ENCODE data around the gene DSC1. TPM values are rescaled to one million over a fixed set of nuclear protein-coding genes. Genes with fewer than 3 reads are reported as not detected.

Gene DSC1
- total and polyA plus RNA-seq, 2 of the 13 experiments (the other 11 are each of a cell fraction or from before 2014, with no cell fraction given): not detected

GRCh38 chr18:31101183-31102024 is 61.3 kb downstream of the DSC1 start (continued):
- TF ChIP-seq FOXA1 (IDR thresholded peaks at IDR 0.05) (no peak), FOXA1 (CRISPR knock-in tag; IDR thresholded peaks at IDR 0.05) (peak; percentile 55; the same call in 1 of the 2 replicates), GLI4 (CRISPR knock-in tag; IDR thresholded peaks at IDR 0.05; ENCODE audit: borderline replicate concordance) (no peak), ZNF878 (CRISPR knock-in tag; IDR thresholded peaks at IDR 0.05) (no peak), SRY (CRISPR knock-in tag; IDR thresholded peaks at IDR 0.05) (0 out of 2 replicates have a peak, but pooled peaks have one; percentile 25), ZKSCAN5 (CRISPR knock-in tag; IDR thresholded peaks at IDR 0.05) (no peak), ELF1 (CRISPR knock-in tag; IDR thresholded peaks at IDR 0.05) (no peak), ZBTB14 (CRISPR knock-in tag; IDR thresholded peaks at IDR 0.05) (peak; percentile 74), ZNF484 (CRISPR knock-in tag; IDR thresholded peaks at IDR 0.05; ENCODE audit: borderline replicate concordance, low read depth) (no peak), ZFP36L2 (CRISPR knock-in tag; IDR thresholded peaks at IDR 0.05) (no peak), XRCC5 (optimal IDR thresholded peaks at IDR 0.05; ENCODE audit: low read length) (no peak), ISX (CRISPR knock-in tag; conservative IDR thresholded peaks at IDR 0.05) (no peak), PRMT3 (CRISPR knock-in tag; IDR thresholded peaks at IDR 0.05; ENCODE audit: borderline replicate concordance, low read depth) (no peak), GTF2F1 (IDR thresholded peaks at IDR 0.05; ENCODE audit: low read length) (no peak), LRRFIP1 (CRISPR knock-in tag; conservative IDR thresholded peaks at IDR 0.05) (no peak), DNMT1 (CRISPR knock-in tag; IDR thresholded peaks at IDR 0.05) (no peak), PAWR (CRISPR knock-in tag; IDR thresholded peaks at IDR 0.05; ENCODE audit: borderline replicate concordance) (no peak), KAT8 (CRISPR knock-in tag; IDR thresholded peaks at IDR 0.05) (no peak), SNRNP70 (IDR thresholded peaks at IDR 0.05; ENCODE audit: low read depth, low read length) (no peak), ZNF839 (CRISPR knock-in tag; IDR thresholded peaks at IDR 0.05; ENCODE audit: borderline replicate concordance) (no peak), PRDM15 (CRISPR knock-in tag; IDR thresholded peaks at IDR 0.05) (no peak), TFE3 (CRISPR knock-in tag; IDR thresholded peaks at IDR 0.05) (no peak)

Data from HepG2 (cell line).